ENCODE results near the gene GGT5.
"Not testable (repeated sequence)": the region's sequence is repeated elsewhere in the genome, so short reads cannot be mapped to it uniquely, and the experiment has no call there.

Gene GGT5

DNA sequence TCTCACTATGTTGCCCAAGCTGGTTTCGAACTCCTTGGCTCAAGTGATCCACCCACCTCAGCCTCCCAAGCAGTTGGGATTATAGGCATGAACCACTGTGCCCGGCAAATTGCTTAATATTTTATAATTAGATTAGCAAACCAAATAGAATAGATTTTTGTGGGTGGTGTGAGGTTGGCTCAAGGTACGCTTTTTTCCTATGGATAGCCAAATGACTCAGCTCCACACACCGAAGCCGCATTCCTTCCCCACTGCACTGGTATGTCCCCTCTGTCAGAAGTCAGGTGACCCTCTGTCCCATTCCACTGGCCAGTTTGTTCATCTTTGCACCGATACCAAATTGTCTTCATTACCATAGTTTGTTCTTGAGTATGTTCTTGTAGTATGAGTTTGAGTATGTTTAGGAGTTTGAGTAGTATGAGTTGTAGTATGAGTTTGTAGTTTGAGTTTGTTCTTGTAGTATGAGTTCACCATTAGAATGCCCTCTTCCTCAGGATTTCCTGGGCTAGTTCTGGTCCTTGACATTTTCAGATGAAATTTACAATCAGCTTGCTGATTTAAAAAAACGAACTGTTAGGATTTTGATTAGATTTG lies 44.2 kb downstream of the GGT5 start:
- DNase-seq = no peak

DNA sequence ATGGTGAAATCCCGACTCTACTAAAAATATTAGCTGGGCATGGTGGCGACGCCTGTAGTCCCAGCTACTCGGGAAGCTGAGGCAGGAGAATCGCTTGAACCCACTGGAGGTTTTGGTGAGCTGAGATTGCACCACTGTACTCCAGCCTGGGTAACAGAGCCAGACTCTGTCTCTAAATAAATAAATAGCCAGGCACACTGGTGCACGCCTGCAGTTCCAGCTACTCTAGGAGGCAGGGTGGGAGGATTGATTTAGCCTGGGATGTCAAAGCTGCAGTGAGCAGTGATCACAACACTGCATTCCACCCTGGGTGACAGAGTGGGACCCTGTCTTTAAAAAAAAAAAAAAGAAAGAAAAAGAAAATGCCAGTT lies 46.2 kb downstream of the GGT5 start:
- DNase-seq = no peak

DNA sequence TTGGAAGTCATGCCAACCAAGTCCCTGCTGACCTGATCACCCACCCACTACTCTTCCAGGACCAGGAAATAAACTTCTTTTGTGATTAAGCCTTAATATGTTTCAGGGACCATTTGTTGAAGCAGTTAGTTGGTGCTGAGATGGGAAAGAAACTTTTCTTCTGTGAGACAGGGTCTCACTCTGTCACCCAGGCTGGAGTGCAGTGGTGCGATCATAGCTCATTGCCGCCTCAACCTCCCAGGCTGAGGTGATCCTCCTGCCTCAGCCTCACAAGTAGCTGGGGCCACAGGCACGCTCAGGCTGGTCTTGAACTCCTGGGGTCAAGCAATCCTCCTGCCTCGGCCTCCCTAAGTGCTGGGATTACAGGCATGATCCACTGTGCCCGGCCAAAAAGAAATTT lies 53.0 kb downstream of the GGT5 start:
- no peak for DNase-seq

DNA sequence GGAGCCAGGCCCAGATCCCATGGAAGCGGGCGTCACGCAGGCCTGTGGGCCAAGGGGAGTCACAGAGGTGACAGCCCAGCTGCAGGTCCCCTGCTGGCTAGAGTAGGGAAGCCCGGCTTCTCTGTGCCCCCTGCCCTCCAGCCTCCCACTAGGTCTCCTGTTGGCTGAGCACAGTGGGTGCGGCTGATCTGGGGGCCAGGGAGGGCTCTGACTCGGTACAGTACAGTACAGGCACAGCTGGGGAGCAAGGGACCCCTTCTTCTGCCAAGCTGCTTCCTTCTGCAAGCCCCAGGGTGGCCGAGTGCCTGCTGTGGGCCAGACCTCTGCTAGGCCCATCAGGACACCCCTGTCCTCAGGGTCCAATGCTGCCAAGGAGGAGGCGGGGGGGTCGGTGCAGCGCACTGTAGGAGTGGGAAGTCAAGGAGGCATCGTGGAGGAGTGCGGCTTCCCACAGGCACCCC lies 53.5 kb downstream of the GGT5 start:
- DNase-seq = no peak

DNA sequence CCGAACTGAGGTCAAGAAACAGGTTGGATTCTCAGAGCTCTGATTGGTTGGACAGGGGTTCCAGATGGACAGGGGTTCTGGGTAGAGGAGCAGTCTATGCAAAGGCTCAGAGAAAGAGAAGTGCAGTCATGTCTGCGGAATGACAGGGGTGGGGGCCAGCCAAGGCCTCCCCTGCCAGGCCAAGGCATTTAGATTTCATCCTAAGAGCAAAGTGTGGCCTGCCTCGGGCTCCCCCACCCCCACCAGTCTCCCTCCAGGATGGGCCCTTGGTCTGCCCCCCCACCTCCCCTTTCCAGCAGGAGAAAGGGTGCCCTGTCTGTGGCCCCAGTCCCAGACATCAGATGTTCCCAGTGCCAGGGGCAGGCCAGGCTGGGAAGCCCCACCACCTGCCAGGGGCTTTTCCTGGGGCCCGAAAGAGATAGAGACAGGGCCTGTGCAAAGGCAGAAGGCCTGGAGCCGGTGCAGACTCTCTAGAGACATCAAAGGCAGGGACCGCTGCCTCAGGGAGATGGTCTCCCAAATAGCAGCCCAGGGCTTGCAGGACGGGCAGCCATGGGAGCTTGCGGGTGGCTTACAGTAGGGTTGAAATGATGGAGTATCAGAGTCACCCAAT lies 54.2 kb downstream of the GGT5 start:
- DNase-seq = no peak

DNA sequence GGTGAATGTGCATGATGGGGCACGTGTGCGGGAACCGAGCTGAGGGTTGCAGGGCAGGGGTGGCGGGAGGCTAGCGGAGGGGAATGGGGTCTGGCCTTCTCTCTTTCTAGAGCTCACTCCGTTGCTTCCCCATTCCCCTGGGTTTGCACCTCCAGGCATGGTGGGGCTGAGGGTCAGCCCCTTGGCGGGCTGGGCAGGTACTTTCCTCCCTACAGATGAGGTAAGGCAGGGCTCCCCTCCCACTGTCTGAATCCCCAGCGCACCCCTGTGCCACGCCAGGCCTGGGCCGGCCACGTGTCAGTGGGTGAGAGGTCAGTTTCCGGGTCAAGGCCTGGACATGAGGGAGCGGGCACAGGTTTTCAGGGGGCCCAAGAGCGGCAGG lies 54.7 kb downstream of the GGT5 start:
- DNase-seq = no peak

DNA sequence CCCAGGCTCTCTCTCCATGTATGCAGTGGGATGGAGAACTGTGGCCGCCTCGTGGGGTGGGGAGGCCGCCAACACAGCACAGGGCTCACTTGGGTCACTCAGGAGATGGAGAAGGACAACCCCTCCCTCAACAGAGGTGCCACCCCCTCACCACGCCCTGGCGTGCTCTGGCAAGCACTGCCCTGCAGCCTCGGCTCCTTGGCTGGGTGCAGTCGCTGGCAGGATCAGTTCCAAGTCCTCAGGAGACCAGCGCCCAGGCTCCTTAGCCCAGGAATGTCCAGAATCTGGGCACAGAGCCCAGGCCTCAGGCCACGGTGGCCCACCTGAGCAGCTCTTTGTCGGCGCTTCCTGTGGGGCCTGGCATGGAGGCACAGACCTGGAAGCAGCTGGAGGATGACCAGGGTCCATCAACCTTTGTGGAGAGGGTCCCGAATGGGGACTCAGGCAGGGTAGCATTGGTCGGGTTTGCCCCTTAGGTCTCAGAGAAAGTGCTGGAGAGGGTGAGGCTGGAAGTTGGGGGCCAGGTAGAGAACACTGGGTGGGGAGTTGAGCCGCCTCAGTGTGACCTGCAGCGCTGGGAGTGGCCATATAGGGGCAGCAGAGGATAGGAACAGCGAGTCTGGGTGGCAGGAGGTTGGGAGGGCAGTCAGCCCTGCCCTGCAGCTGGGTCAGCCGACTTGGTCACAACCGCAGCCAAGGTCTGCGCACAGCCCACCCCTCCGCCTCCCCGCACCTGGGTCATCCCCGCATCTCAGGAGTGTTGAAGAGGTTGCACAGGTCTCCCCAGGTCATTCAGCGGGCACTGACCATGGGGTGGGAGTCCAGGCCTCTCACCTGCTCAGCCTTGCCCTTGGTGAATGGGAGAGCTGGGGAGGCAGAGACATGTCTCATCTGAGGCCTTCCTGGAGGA lies 55.4 kb downstream of the GGT5 start:
- DNase-seq = no peak

DNA sequence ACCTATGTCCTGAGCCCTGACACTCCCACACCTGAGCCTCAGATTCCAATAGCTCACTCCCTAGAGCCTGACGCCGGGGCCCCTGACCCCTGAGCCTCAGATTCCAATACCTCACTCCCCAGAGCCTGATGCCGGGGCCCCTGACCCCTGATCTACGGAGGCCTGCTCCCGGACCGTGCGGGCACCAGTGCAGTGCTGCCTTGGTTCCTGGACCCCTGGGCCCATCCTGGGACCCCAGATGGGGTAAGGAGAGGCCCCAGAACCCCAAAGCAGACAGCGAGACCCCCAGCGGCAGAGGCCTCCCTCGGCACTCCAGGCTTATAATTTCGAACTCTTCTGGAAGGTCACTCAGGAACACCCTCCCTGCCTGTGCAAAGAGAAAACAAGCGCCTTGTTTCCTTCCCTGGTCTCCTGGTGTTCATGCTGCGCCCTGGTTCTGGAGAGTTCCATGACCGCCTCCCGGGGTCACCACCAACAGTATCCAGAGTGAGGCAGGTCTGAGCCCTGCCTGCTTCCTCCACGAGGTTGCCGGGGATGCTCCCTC lies 56.1 kb downstream of the GGT5 start:
- DNase-seq = no peak

DNA sequence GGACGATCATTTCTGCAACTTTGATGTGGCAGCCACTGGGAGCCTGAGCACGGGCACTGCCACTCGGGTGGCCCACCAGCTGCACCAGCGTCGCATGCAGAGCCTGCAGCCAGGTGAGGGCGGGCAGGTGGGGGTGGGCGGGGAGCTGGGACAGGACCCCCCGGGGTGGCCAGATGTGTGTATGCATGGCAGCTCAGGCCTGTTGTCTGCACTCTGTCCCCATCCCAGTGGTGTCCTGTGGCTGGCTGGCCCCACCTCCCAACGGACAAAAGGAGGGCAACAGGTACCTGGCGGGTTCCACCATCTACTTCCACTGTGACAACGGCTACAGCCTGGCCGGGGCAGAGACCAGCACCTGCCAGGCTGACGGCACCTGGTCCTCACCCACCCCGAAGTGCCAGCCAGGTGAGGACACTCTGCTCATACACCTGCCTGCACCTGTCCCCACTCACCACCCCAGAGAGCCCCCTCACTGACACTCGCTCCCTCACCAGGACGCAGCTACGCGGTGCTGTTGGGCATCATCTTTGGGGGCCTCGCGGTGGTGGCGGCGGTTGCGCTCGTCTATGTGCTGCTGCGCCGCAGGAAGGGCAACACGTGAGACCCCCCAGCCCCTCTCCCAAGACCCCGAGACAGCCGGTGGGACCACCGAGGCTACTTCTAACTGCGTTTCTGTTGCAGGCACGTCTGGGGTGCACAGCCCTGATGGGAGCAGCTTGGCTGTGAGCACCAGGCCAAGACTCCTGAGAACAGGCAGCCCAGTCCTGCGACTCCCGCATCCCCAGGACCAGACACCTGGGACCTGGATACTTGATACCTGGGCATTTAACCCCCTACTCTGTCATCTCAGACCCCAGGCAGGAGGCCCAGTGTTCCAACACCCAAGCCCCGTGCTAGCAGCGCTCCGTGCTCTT lies 56.9 kb downstream of the GGT5 start:
- DNase-seq = no peak

DNA sequence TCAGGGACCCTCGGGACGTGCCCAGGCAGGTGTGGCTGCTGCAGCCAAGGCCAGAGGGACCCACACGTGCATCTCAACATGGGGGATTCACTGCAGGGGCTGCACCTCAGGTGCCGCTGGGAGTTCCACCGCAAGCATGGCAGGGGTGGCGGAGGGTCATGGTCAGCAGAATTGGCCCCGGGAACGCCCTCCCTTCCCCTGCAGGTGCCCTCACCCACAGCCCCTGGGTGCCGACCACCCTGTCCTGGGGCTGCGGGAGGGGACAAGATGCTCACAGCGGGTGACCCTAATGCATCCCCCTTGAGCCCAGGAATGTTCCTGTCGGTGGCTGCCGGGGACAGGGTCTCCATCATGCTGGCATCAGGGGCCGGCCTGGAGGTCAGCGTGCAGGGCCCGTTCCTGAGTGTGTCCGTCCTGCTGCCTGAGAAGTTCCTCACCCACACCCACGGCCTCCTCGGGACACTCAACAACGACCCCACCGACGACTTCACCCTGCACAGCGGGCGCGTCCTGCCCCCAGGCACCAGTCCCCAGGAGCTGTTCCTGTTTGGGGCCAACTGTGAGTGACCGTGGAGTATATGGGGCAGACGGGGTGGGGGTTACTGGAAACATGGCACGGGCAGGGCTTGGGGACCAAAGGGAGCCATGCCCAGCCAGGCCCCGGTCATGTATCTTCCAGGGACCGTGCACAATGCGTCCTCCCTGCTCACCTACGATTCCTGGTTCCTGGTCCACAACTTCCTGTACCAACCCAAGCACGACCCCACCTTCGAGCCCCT lies 57.8 kb downstream of the GGT5 start:
- DNase-seq = no peak

DNA sequence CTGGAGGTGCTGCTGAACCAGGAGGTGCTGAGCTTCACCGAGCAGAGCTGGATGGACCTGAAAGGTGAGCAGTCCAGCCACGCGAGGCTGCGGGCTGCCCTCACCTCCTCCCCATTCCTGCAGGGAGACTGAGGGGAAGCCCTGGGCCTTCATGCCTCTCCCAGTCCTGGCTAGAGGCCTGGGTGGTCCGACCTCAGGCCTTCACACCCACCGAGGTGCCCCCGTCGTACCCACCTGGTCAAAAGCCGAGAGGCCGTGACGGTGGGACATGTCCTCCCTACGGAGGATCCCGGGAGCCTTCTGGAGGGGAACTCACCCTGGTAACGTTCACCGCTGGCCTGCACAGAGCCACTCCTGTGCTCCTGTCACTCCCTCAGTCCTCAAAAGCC lies 58.5 kb downstream of the GGT5 start:
- no peak for DNase-seq

DNA sequence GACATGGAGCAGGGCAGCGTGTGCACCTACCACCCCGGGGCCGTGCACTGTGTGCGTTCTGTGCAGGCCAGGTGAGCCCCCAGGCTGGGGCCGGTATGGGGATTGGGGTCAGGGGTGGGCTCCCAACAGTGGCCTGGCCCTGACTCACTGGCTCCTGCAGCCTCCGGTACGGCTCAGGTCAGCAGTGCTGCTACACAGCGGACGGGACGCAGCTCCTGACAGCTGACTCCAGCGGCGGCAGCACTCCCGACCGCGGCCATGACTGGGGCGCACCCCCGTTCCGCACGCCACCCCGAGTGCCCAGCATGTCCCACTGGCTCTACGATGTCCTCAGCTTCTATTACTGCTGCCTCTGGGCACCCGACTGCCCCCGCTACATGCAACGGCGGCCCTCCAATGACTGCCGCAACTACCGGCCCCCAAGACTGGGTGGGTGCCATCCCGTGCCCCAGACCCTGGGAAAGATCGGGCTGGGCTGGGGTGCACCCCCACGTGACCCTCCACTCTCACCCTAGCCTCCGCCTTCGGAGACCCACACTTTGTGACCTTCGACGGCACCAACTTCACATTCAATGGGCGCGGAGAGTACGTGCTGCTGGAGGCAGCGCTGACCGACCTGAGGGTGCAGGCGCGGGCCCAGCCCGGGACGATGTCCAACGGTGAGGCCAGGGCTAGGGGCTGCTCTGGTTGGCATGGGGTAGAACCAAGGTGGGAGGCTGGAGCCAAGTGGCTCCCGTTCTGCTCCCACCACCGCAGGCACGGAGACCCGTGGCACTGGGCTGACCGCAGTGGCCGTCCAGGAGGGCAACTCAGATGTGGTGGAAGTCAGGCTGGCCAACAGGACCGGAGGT lies 59.2 kb downstream of the GGT5 start:
- no peak for DNase-seq

DNA sequence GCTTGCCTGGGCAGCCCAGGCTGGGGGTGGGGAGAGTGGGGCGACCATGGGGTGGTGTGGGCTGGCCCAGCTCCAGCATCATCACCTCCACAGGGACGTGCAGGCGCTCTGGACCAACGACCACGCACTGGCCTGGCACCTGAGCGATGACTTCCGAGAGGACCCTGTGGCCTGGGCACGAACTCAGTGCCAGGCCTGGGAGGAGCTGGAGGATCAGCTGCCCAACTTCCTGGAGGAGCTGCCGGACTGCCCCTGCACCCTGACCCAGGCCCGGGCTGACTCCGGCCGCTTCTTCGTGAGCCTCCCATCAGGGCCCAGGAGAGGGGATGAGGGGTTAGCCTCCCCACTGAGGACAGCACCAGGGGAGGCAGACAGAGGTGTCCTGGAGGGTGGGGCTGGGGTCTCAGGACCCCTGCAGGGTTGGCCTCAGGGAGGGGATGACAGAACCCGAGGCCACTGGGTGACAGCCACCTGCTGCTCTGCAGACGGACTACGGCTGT lies 59.8 kb downstream of the GGT5 start:
- no peak for DNase-seq

DNA sequence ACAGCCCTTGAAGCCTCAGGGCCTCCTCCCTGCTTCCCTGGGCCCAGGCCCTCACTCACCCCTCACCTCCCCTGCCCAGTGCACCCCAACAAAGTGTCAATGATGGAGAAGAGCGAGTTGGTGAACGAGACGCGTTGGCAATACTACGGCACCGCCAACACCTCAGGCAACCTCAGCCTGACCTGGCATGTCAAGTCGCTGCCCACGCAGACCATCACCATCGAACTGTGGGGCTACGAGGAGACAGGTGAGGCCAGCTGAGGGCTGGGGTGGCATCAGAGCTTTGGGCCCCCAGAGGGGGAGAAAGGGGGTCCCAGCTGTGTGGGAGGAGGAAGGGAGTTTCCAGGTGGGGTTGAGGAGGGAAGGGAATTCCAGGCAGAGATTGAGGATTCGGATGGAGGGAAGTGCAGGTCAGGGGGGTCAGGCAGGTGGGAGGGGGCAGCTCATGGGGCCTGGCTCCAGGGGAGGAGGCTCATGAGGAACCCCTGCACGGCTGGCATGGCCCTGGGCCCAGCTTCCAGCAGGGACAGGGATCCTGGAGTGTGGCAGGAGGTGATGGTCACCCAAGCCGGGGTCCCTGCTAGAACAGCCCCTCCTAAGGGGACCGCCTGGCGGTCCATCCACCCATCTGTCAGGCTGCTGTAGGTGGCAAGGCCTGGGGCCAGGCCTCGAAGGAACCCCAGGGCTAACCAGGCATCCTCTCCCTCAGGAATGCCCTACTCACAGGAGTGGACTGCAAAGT lies 60.7 kb downstream of the GGT5 start:
- DNase-seq = no peak

DNA sequence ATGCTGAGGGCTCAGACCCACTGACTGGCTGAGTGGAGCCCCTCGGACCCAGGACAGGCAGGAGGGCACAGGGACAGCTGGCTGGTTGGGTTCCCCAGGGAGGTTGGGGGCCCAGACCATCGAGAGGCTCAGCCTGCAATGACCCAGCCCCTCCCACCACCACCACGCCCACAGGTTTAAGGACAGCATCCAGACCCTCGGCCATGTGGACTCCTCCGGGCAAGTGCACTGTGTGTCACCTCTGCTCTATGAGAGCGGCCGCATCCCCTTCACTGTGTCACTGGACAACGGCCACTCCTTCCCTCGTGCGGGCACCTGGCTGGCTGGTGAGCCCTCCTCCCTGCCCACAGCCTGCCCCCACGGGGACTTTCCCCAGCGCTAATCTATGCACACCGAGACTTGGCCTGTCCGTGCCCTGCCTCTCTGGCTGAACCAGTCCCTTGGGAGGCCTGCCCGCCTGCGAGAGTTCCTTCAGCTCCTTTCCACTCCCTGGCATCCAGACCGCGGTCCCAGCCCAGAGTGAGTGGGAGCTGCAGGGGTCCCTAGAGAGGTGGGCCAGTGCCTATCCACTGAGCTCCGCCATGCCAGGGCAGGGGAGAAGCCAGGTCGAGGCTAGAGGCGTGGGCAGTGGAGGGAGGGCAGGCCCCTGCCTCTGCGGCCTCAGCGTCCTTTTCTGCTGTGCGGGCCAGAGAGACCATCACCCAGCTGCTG lies 61.4 kb downstream of the GGT5 start:
- no peak for DNase-seq

DNA sequence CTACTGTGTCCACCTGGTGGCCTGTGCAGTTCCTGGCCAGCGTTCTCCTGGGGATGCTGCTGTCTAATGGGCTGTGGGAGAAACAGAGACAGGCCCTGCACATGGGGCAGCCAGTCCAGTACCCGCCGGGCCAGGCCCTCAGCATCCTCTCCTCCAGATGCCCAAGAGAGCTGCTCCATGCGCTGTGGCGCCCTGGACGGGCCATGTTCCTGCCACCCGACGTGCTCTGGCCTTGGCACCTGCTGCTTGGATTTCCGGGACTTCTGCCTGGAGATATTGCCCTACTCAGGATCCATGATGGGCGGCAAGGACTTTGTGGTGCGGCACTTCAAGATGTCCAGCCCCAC lies 62.0 kb downstream of the GGT5 start:
- DNase-seq = not testable (repeated sequence)

DNA sequence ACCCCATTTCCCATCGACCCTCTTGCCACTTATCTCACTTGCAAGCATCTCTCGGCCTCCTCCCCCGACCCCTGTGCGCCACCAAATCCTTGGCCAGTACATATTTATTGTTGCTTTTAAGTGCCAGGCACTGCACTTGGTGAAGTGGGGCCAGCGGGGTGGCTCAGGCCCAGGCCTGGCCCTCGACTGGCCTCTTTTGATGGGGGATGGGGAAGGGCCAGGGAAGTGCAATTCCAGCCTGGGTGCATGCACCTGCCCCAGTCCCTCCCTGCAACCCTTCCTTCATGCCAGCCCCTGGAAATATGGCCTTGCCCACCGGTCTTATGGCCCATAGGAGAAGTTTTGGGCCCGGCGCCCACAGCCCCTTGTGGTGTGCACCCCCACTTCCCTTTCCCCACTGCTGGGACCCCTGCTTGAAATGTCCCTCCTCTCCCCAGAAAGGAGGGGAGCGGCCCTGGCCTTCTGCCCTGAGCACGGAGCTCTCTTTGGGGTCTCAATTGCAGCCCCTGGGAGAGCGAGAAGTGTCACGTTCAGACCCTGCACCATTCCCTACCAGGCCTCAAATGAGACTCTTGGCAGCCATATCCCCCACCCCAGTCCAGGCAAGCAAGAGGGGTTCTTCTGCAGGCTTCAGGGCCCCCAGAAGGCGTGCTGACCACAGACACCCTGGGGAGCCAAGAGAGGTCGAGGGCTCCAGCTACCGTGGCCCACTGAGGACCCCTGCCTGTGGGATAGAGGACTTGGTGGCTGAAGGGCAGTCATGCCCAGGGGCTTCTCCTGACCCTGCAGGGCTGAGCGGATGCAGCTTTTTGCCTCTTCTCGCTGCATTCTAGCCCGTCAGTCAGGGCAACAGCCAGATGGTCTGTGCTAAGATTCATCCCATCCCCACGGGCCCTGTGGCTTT lies 62.6 kb downstream of the GGT5 start:
- DNase-seq = no peak
